HG02610 (cell line): ENCODE measurements around the gene WSB1.
A peak's percentile ranks its signal among the peaks of the same experiment; 100 is the strongest.
"Not testable (repeated sequence)": the region's sequence is repeated elsewhere in the genome, so short reads cannot be mapped to it uniquely, and the experiment has no call there.

Experiments
- ATAC-seq: cut with Tn5 transposase; IDR thresholded peaks from one replicate; pipeline ENCODE4 v1.9.1; 2021; ENCODE audit warnings: mild to moderate bottlenecking, moderate library complexity; ENCODE audit not compliant: unreplicated experiment

Gene WSB1

GRCh38 chr17:27279132-27279531 lies 14.8 kb upstream of the WSB1 start:
- ATAC-seq: not testable (repeated sequence)

- ATAC-seq: no peak
These were observed 13.4 kb upstream of the WSB1 start for GRCh38 chr17:27280527-27280926.

GRCh38 chr17:27281438-27281837 lies 12.5 kb upstream of the WSB1 start:
- ATAC-seq: no peak

GRCh38 chr17:27282054-27282551 lies 11.8 kb upstream of the WSB1 start:
- ATAC-seq: peak; percentile 84

GRCh38 chr17:27283060-27283459 lies 10.9 kb upstream of the WSB1 start:
- no peak for ATAC-seq

GRCh38 chr17:27283751-27284150 lies 10.2 kb upstream of the WSB1 start:
- ATAC-seq: no peak

GRCh38 chr17:27284811-27285415 lies 9.0 kb upstream of the WSB1 start:
- no peak for ATAC-seq

- no peak for ATAC-seq
These were observed 8.4 kb upstream of the WSB1 start for GRCh38 chr17:27285516-27285915.

- no peak for ATAC-seq
These were observed 5.7 kb upstream of the WSB1 start for GRCh38 chr17:27288183-27288582.

GRCh38 chr17:27289856-27290255 lies 4.1 kb upstream of the WSB1 start:
- no peak for ATAC-seq

- no peak for ATAC-seq
These were observed 2.9 kb upstream of the WSB1 start for GRCh38 chr17:27290916-27291598.

GRCh38 chr17:27293359-27293897 lies 486 bp upstream of the WSB1 start:
- no peak for ATAC-seq

- ATAC-seq: peak; percentile 54
These were observed 1.0 kb downstream of the WSB1 start for GRCh38 chr17:27294689-27295630.

- ATAC-seq: no peak
These were observed 2.0 kb downstream of the WSB1 start for GRCh38 chr17:27295945-27296344.

GRCh38 chr17:27296428-27296979 lies 2.6 kb downstream of the WSB1 start:
- no peak for ATAC-seq

- peak; percentile 39 for ATAC-seq
These were observed 5.6 kb downstream of the WSB1 start for GRCh38 chr17:27299384-27300049.

GRCh38 chr17:27303734-27304133 lies 9.8 kb downstream of the WSB1 start:
- no peak for ATAC-seq

- ATAC-seq: no peak
These were observed 12.4 kb downstream of the WSB1 start for GRCh38 chr17:27306276-27306835.

GRCh38 chr17:27310565-27311110 lies 16.7 kb downstream of the WSB1 start:
- ATAC-seq: no peak

GRCh38 chr17:27313301-27313700 lies 19.4 kb downstream of the WSB1 start:
- ATAC-seq: no peak
